Measurements from ENCODE around the gene KCNMA1. TPM values are rescaled to one million over a fixed set of nuclear protein-coding genes. Genes with fewer than 3 reads are reported as not detected.

Gene KCNMA1
- total RNA-seq, 1 donor from 2014 or later = 87.6 TPM

DNA sequence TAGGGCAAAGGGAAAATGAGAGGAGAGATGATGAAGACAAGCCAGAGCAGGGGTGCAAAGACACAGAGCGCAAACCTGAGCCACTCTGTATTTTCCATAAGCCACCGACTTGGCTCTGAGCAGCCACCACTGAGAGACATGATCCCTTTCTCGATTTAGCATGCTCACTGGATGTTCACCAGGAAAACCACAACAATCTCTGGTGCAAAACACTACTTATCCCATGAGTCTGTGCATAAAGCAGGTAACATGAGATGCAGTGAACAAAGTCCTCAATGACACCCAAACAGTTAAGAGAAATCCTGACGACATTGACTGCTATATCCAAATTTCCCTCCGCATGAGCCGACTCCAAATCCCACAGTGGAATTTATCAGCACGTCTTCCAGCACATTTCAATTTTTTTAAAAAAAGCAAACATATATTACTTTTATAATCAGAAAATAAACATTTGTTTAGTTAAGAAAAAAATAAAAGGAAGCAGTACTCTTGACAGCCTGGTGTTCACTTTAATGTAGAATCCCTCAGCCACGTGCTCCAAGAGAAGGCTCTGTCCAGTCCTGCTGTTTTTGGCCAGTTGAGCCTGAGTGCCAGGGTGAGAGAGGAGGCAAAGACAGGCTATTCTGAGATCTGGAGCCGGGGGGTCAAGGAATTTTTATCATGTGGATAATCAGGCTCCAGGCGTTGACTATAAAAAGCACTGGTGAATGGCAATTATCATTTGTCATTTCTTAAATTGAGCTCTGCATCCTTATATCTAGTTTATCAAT, 238.4 kb downstream of the KCNMA1 start:
- no peaks in the 10 kb centered on the region for H3K9me3 Mint-ChIP-seq (ENCODE audit: low read depth)
- no peak overlapping the region for H3K4me3 Mint-ChIP-seq (ENCODE audit: unreplicated experiment)
- no peak overlapping the region for H3K27ac Mint-ChIP-seq (ENCODE audit: unreplicated experiment)
- peaks cover 37% of the 10 kb centered on the region for H3K4me1 Mint-ChIP-seq (ENCODE audit: low read depth)
- no peak for DNase-seq (ENCODE audit: low spot score)
- TF ChIP-seq, protein P1, sequence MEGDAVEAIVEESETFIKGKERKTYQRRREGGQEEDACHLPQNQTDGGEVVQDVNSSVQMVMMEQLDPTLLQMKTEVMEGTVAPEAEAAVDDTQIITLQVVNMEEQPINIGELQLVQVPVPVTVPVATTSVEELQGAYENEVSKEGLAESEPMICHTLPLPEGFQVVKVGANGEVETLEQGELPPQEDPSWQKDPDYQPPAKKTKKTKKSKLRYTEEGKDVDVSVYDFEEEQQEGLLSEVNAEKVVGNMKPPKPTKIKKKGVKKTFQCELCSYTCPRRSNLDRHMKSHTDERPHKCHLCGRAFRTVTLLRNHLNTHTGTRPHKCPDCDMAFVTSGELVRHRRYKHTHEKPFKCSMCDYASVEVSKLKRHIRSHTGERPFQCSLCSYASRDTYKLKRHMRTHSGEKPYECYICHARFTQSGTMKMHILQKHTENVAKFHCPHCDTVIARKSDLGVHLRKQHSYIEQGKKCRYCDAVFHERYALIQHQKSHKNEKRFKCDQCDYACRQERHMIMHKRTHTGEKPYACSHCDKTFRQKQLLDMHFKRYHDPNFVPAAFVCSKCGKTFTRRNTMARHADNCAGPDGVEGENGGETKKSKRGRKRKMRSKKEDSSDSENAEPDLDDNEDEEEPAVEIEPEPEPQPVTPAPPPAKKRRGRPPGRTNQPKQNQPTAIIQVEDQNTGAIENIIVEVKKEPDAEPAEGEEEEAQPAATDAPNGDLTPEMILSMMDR (IDR thresholded peaks at IDR 0.05) = no peak
- H3K27me3 Mint-ChIP-seq (ENCODE audit: low read depth) = no peaks in the 10 kb centered on the region
- peaks cover 17% of the 10 kb centered on the region for H3K36me3 Mint-ChIP-seq (ENCODE audit: low read depth)

DNA sequence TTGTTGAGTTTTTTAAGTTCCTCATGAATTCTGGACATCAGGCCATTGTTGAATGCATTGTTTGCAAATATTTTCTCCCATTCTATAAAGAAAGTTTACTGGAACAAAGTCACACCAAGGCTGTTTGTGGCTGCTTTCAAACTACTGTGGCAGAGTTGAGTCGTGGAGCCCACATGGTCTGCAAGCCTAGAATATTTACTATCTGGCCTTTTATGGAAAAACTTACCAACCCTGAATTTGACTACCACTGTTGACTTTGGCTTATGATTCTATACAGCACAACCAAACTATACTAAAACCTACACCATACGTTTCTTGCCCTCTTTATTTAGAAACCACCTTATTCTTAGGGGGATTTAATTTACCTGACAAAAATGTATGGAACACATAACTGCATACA, 239.1 kb downstream of the KCNMA1 start:
- Mint-ChIP-seq H3K36me3 (ENCODE audit: low read depth) (peaks cover 15% of the 10 kb centered on the region), H3K9me3 (ENCODE audit: low read depth) (no peaks in the 10 kb centered on the region), H3K4me3 (ENCODE audit: unreplicated experiment) (no peak overlapping the region), H3K27ac (ENCODE audit: unreplicated experiment) (no peak overlapping the region), H3K4me1 (ENCODE audit: low read depth) (peaks cover 39% of the 10 kb centered on the region), H3K27me3 (ENCODE audit: low read depth) (no peaks in the 10 kb centered on the region)
- TF ChIP-seq, protein P1 (IDR thresholded peaks at IDR 0.05) = no peak
- DNase-seq (ENCODE audit: low spot score) = no peak

DNA sequence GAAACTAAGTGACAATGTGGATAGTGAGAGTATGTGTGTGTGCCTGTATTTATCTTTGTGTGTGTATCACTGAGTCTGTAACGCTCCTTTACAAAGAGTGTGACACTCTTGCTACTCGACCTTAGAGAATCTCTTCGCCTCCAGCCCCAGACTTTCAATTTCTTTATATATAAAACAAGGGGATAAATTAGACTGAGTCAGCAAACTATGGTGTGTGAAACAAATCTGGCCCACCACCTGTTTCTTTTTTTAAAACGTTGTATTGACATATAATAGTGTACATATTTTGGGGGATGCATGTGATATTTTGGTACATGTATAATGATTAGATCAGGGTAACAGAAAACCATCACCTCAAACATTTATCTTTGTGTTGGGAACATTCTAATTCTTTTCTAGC, 240.5 kb downstream of the KCNMA1 start:
- H3K4me1 Mint-ChIP-seq (ENCODE audit: low read depth) = peaks cover 51% of the 10 kb centered on the region
- TF ChIP-seq, protein P1 (IDR thresholded peaks at IDR 0.05) = no peak
- no peak overlapping the region for H3K27ac Mint-ChIP-seq (ENCODE audit: unreplicated experiment)
- no peaks in the 10 kb centered on the region for H3K9me3 Mint-ChIP-seq (ENCODE audit: low read depth)
- H3K4me3 Mint-ChIP-seq (ENCODE audit: unreplicated experiment) = no peak overlapping the region
- DNase-seq (ENCODE audit: low spot score) = no peak
- no peaks in the 10 kb centered on the region for H3K27me3 Mint-ChIP-seq (ENCODE audit: low read depth)
- H3K36me3 Mint-ChIP-seq (ENCODE audit: low read depth) = peaks cover 6% of the 10 kb centered on the region

DNA sequence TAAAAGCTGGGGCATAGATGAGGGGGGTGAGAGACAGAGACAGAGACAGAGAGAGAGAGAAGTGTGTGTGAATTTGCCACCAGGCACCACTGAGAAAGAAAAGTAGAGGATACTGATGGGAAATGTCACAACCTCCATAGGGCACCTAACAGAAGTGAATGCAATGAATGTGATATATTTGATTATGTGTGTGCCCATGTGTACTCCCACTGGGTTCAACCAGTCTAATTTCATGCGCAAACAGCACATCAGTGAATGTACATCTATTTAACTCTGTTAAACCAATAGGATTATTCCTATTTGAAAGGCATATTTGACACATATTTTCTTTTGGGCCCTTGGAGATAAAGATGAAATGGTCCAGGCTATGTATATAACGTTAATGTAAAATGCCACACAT, 241.3 kb downstream of the KCNMA1 start:
- TF ChIP-seq, protein P1 (IDR thresholded peaks at IDR 0.05) = no peak
- no peak overlapping the region for H3K27ac Mint-ChIP-seq (ENCODE audit: unreplicated experiment)
- H3K4me1 Mint-ChIP-seq (ENCODE audit: low read depth) = peaks cover 59% of the 10 kb centered on the region
- H3K9me3 Mint-ChIP-seq (ENCODE audit: low read depth) = no peaks in the 10 kb centered on the region
- DNase-seq (ENCODE audit: low spot score) = no peak
- H3K27me3 Mint-ChIP-seq (ENCODE audit: low read depth) = no peaks in the 10 kb centered on the region
- peaks cover 2% of the 10 kb centered on the region for H3K36me3 Mint-ChIP-seq (ENCODE audit: low read depth)
- H3K4me3 Mint-ChIP-seq (ENCODE audit: unreplicated experiment) = no peak overlapping the region

DNA sequence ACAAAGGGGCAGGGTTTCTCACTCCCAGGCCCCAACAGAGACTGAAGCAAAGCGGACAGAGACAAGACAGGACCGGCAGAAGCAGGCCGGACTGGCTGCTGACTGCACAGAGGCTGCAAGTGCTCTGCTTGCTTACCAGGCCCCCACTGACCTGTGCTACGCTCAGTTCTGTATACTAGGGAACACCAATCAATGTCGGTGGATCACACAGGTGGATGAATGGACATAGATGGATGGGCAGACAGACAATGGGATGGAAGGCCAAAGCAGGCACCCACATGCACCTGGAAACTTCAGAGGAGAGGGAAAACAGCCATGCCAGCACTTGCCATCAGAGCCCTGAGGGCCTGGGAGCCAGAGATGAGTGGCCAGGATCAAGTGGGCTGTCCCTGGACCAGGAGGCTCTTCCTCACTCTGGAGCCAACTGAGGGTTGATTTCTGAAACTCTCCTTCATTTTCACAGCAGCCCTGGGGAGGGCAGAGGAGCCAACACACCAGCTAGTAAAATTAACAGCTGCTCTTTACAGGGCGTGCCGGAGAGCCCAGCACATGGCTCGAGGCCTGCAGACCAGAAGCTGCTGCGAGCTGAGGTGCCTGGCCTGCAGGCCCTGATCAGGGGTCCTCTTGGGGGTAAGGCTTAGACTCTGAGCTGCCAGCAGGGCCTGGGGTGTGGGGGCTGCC, 243.6 kb downstream of the KCNMA1 start:
- H3K4me1 Mint-ChIP-seq (ENCODE audit: low read depth) = peaks cover 74% of the 10 kb centered on the region
- no peak overlapping the region for H3K27ac Mint-ChIP-seq (ENCODE audit: unreplicated experiment)
- TF ChIP-seq, protein P1 (IDR thresholded peaks at IDR 0.05) = no peak
- no peaks in the 10 kb centered on the region for H3K27me3 Mint-ChIP-seq (ENCODE audit: low read depth)
- peaks cover 2% of the 10 kb centered on the region for H3K36me3 Mint-ChIP-seq (ENCODE audit: low read depth)
- H3K9me3 Mint-ChIP-seq (ENCODE audit: low read depth) = no peaks in the 10 kb centered on the region
- H3K4me3 Mint-ChIP-seq (ENCODE audit: unreplicated experiment) = no peak overlapping the region
- no peak for DNase-seq (ENCODE audit: low spot score)

All from chondrocyte (in vitro differentiated cells).